HEK293 (cell line): Measurements from ENCODE around the gene CACNG1.

ENCODE experiments used
- CTCF ChIA-PET: fragments of 350-600 bp; formaldehyde crosslinking; extraction: SDS; loops from one replicate; lab custom pipeline; 2021; ENCODE audit warnings: antibody characterized with exemption; lab: Yijun Ruan, JAX
- POLR2A ChIA-PET: fragments of 300-600 bp; formaldehyde crosslinking; extraction: SDS; loops from one replicate; lab custom pipeline; 2020; ENCODE audit warnings: antibody characterized with exemption, inconsistent platforms; lab: Yijun Ruan, JAX
- H3K27ac ChIP-seq: fragments of 200-500 bp; sonication (Bioruptor generic); 2 replicates; pipeline ENCODE4 v1.5.1; 2014; ENCODE audit warnings: low read depth, low read length, control low read depth, inconsistent platforms; ENCODE audit errors: extremely low read depth
- H3K36me3 ChIP-seq, 2 experiments: fragments of 200-500 bp in 1 of 2; sonication (Bioruptor generic) in 1 of 2; 1 replicate in 1 of 2; 2 replicates in 1 of 2; pipeline ENCODE4 v1.5.1; 2014 to 2017; ENCODE audit warnings: inconsistent platforms in 2 of 2, low read length in 2 of 2; ENCODE audit not compliant: control insufficient read depth in 2 of 2, insufficient read depth in 1 of 2
- H3K4me1 ChIP-seq: fragments of 200-500 bp; sonication (Bioruptor generic); 2 replicates; pipeline ENCODE4 v1.5.1; 2014; ENCODE audit warnings: mild to moderate bottlenecking, low read length, inconsistent platforms; ENCODE audit not compliant: control insufficient read depth, insufficient read depth
- H3K4me3 ChIP-seq: 2 replicates; pipeline ENCODE4 v1.5.1; 2011; ENCODE audit warnings: low read depth, mild to moderate bottlenecking, control low read depth, low read length, moderate library complexity
- H3K9me3 ChIP-seq: fragments of 200-500 bp; sonication (Bioruptor generic); 2 replicates; pipeline ENCODE4 v1.5.1; 2014; ENCODE audit warnings: low read depth, low read length, inconsistent platforms; ENCODE audit not compliant: control insufficient read depth, insufficient read depth
- KLF1 ChIP-seq: fragments of 450-650 bp; formaldehyde crosslinking; IDR thresholded peaks from 2 replicates; pipeline ENCODE4 v1.5.1; 2016; ENCODE audit warnings: missing biosample characterization, missing genetic modification characterization
- OSR2 ChIP-seq: fragments of 450-650 bp; formaldehyde crosslinking; IDR thresholded peaks from 2 replicates; pipeline ENCODE4 v1.5.1; 2016; ENCODE audit warnings: missing biosample characterization, missing genetic modification characterization
- OVOL3 ChIP-seq: fragments of 450-650 bp; formaldehyde crosslinking; IDR thresholded peaks from 2 replicates; pipeline ENCODE4 v1.5.1; 2016; ENCODE audit warnings: missing biosample characterization, missing genetic modification characterization
- ZBTB10 ChIP-seq: fragments of 450-650 bp; formaldehyde crosslinking; IDR thresholded peaks from 2 replicates; pipeline ENCODE4 v1.5.1; 2016; ENCODE audit warnings: missing biosample characterization, missing genetic modification characterization
- ZFHX2 ChIP-seq: fragments of 450-650 bp; formaldehyde crosslinking; conservative IDR thresholded peaks from 2 replicates; pipeline ENCODE4 v1.5.1; 2016; ENCODE audit warnings: missing biosample characterization, missing genetic modification characterization
- ZNF132 ChIP-seq: fragments of 450-650 bp; formaldehyde crosslinking; IDR thresholded peaks from 2 replicates; pipeline ENCODE4 v1.5.1; 2017; ENCODE audit warnings: missing biosample characterization, missing genetic modification characterization, borderline replicate concordance
- ZNF19 ChIP-seq: fragments of 450-650 bp; formaldehyde crosslinking; IDR thresholded peaks from 2 replicates; pipeline ENCODE4; 2016; ENCODE audit warnings: missing biosample characterization, missing genetic modification characterization, low read depth
- ZNF350 ChIP-seq: fragments of 450-650 bp; formaldehyde crosslinking; IDR thresholded peaks from 2 replicates; pipeline ENCODE4 v1.5.0; 2017; ENCODE audit warnings: missing biosample characterization, mild to moderate bottlenecking, missing genetic modification characterization
- ZNF366 ChIP-seq: fragments of 450-650 bp; formaldehyde crosslinking; conservative IDR thresholded peaks from 2 replicates; pipeline ENCODE4 v1.5.1; 2016; ENCODE audit warnings: missing biosample characterization, missing genetic modification characterization
- ZNF518A ChIP-seq: fragments of 450-650 bp; formaldehyde crosslinking; conservative IDR thresholded peaks from 2 replicates; pipeline ENCODE4 v1.5.1; 2016; ENCODE audit warnings: low read depth, missing biosample characterization, missing genetic modification characterization
- ZNF629 ChIP-seq: fragments of 450-650 bp; formaldehyde crosslinking; IDR thresholded peaks from 2 replicates; pipeline ENCODE4 v1.5.1; 2017; ENCODE audit warnings: missing biosample characterization, missing genetic modification characterization
- ZNF677 ChIP-seq: fragments of 450-650 bp; IDR thresholded peaks from 2 replicates; pipeline ENCODE4 v1.5.0; 2018; ENCODE audit warnings: missing biosample characterization, mild to moderate bottlenecking, missing genetic modification characterization, moderate library complexity
- ZNF785 ChIP-seq: fragments of 450-650 bp; formaldehyde crosslinking; IDR thresholded peaks from 2 replicates; pipeline ENCODE4 v1.5.1; 2016; ENCODE audit warnings: missing biosample characterization, missing genetic modification characterization
- TF ChIP-seq, protein P1 (sequence below): fragments of 450-650 bp; formaldehyde crosslinking; IDR thresholded peaks from 2 replicates; pipeline ENCODE4 v1.5.1; 2016; ENCODE audit warnings: missing biosample characterization, missing genetic modification characterization
- TF ChIP-seq, protein P2 (sequence below): fragments of 450-650 bp; formaldehyde crosslinking; IDR thresholded peaks from 2 replicates; pipeline ENCODE4 v1.5.1; 2016; ENCODE audit warnings: missing biosample characterization, missing genetic modification characterization
- TF ChIP-seq, protein P3 (sequence below): fragments of 450-650 bp; formaldehyde crosslinking; IDR thresholded peaks from 2 replicates; pipeline ENCODE4 v1.5.1; 2016; ENCODE audit warnings: missing biosample characterization, missing genetic modification characterization, low read depth

Gene CACNG1

GRCh38 chr17:67063141-67063540, 18.8 kb downstream of the CACNG1 start (continued):
- TF ChIP-seq, protein P1, sequence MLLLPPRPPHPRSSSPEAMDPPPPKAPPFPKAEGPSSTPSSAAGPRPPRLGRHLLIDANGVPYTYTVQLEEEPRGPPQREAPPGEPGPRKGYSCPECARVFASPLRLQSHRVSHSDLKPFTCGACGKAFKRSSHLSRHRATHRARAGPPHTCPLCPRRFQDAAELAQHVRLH (tag by site-specific recombination), result no peak

GRCh38 chr17:67066717-67067116, 22.4 kb downstream of the CACNG1 start:
- peaks cover 0 to 2% of the 10 kb centered on the region in 2 experiments; a peak in 1 of 3 replicates for H3K36me3 ChIP-seq
- TF ChIP-seq ZFHX2, result no peak
- TF ChIP-seq ZNF19, result no peak
- TF ChIP-seq ZBTB10 (tag by site-specific recombination), result no peak
- no peak for TF ChIP-seq ZNF350 (tag by site-specific recombination)
- TF ChIP-seq OSR2, result no peak
- TF ChIP-seq ZNF518A (tag by site-specific recombination), result no peak
- no peak for TF ChIP-seq ZNF785
- TF ChIP-seq, protein P2, sequence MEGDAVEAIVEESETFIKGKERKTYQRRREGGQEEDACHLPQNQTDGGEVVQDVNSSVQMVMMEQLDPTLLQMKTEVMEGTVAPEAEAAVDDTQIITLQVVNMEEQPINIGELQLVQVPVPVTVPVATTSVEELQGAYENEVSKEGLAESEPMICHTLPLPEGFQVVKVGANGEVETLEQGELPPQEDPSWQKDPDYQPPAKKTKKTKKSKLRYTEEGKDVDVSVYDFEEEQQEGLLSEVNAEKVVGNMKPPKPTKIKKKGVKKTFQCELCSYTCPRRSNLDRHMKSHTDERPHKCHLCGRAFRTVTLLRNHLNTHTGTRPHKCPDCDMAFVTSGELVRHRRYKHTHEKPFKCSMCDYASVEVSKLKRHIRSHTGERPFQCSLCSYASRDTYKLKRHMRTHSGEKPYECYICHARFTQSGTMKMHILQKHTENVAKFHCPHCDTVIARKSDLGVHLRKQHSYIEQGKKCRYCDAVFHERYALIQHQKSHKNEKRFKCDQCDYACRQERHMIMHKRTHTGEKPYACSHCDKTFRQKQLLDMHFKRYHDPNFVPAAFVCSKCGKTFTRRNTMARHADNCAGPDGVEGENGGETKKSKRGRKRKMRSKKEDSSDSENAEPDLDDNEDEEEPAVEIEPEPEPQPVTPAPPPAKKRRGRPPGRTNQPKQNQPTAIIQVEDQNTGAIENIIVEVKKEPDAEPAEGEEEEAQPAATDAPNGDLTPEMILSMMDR (tag by site-specific recombination), result no peak
- TF ChIP-seq ZNF366, result no peak
- TF ChIP-seq, protein P3, sequence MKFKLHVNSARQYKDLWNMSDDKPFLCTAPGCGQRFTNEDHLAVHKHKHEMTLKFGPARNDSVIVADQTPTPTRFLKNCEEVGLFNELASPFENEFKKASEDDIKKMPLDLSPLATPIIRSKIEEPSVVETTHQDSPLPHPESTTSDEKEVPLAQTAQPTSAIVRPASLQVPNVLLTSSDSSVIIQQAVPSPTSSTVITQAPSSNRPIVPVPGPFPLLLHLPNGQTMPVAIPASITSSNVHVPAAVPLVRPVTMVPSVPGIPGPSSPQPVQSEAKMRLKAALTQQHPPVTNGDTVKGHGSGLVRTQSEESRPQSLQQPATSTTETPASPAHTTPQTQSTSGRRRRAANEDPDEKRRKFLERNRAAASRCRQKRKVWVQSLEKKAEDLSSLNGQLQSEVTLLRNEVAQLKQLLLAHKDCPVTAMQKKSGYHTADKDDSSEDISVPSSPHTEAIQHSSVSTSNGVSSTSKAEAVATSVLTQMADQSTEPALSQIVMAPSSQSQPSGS (tag by site-specific recombination), result no peak
- no peak for TF ChIP-seq OVOL3 (tag by site-specific recombination)
- TF ChIP-seq KLF1 (tag by site-specific recombination), result no peak
- no peak for TF ChIP-seq ZNF677 (tag by site-specific recombination)
- TF ChIP-seq ZNF132 (tag by site-specific recombination), result no peak
- TF ChIP-seq ZNF629 (tag by site-specific recombination), result no peak
- CTCF ChIA-PET, result interaction anchor here (1.0 to 1.9 kb wide), 3 partner anchors 15 to 264 kb away, joined by 3 to 9 read pairs (median 4); no protein-coding TSS in a partner anchor
- H3K4me1 ChIP-seq, result no peaks in the 10 kb centered on the region
- H3K27ac ChIP-seq, result no peak overlapping the region
- POLR2A ChIA-PET, result no interaction called here
- no peaks in the 10 kb centered on the region for H3K9me3 ChIP-seq
- no peak overlapping the region for H3K4me3 ChIP-seq
